Measurements from ENCODE around the gene RPL13A. TPM values are rescaled to one million over a fixed set of nuclear protein-coding genes. Genes with fewer than 3 reads are reported as not detected.

The RPL13A gene
- total and polyA plus RNA-seq, 9 of the 15 experiments (the other 6 are each of a cell fraction or from before 2014, with no cell fraction given) = 1,744 to 5,482 (median 2,949) TPM

GRCh38 chr19:49443366-49444099 is 43.9 kb upstream of the RPL13A start (continued):
- no peak for TF ChIP-seq MAFF (IDR thresholded peaks at IDR 0.05; ENCODE audit: low read length)
- 0 out of 4 replicates have a peak, but pooled peaks of 1 of the 2 experiments have one; percentile 25 for TF ChIP-seq ETV6 (IDR thresholded peaks at IDR 0.05; ENCODE audit: borderline replicate concordance in 1 of 2, low read depth in 2 of 2, low read length in 1 of 2)
- no peak for TF ChIP-seq ETV6 (CRISPR knock-in tag; IDR thresholded peaks at IDR 0.05; ENCODE audit: borderline replicate concordance)
- peak; percentile 55; the same call in 1 of the 2 replicates for TF ChIP-seq NKRF (IDR thresholded peaks at IDR 0.05; ENCODE audit: borderline replicate concordance)
- TF ChIP-seq CBFA2T3 (IDR thresholded peaks at IDR 0.05) = peak; percentile 50; the same call in 1 of the 2 replicates
- TF ChIP-seq RBM39 (optimal IDR thresholded peaks at IDR 0.05; ENCODE audit: low read depth, low read length) = peak; percentile 71
- peak; percentile 98 for TF ChIP-seq ZNF766 (CRISPR knock-in tag; conservative IDR thresholded peaks at IDR 0.05)
- TF ChIP-seq SRSF3 (IDR thresholded peaks at IDR 0.05; ENCODE audit: insufficient read depth, low read length) = no peak
- TF ChIP-seq CBFA2T2 (conservative IDR thresholded peaks at IDR 0.05) = peak; percentile 36
- TF ChIP-seq CBX1 (IDR thresholded peaks at IDR 0.05; ENCODE audit: low read depth) = peak; percentile 76
- TF ChIP-seq HBP1 (CRISPR knock-in tag; IDR thresholded peaks at IDR 0.05) = no peak; the same call in 1 of the 2 replicates
- TF ChIP-seq TCF7L2 (IDR thresholded peaks at IDR 0.05; ENCODE audit: low read depth, low read length) = no peak
- peak; percentile 38; the same call in 1 of the 2 replicates for TF ChIP-seq ZNF12 (CRISPR knock-in tag; IDR thresholded peaks at IDR 0.05)
- TF ChIP-seq GATA2 (CRISPR knock-in tag; IDR thresholded peaks at IDR 0.05) = no peak
- no peak for TF ChIP-seq ZNF253 (CRISPR knock-in tag; conservative IDR thresholded peaks at IDR 0.05)
- no peak for TF ChIP-seq BDP1 (IDR thresholded peaks at IDR 0.05; ENCODE audit: insufficient read depth, insufficient read length)
- TF ChIP-seq ARHGAP35 (IDR thresholded peaks at IDR 0.05; ENCODE audit: partially characterized antibody) = no peak
- no peak for TF ChIP-seq FOXP1 (CRISPR knock-in tag; IDR thresholded peaks at IDR 0.05)
- no peak for TF ChIP-seq ILK (tag; IDR thresholded peaks at IDR 0.05; ENCODE audit: borderline replicate concordance, low read depth)
- peak; percentile 63; the same call in 1 of the 2 replicates for TF ChIP-seq HDAC8 (tag; IDR thresholded peaks at IDR 0.05)
- 0 out of 2 replicates have a peak, but pooled peaks have one; percentile 54 for TF ChIP-seq ZNF431 (CRISPR knock-in tag; IDR thresholded peaks at IDR 0.05)
- TF ChIP-seq RUNX1 (IDR thresholded peaks at IDR 0.05; ENCODE audit: low read depth) = no peak
- TF ChIP-seq POLR3A (IDR thresholded peaks at IDR 0.05; ENCODE audit: borderline replicate concordance, extremely low read depth, insufficient read depth, insufficient read length) = no peak
- TF ChIP-seq ZNF507 (tag; conservative IDR thresholded peaks at IDR 0.05) = no peak
- TF ChIP-seq PTTG1 (tag; IDR thresholded peaks at IDR 0.05; ENCODE audit: low read depth) = no peak
- no peak for TF ChIP-seq SMARCA5 (IDR thresholded peaks at IDR 0.05)
